ENCODE measurements around the gene MACROD2. TPM values are rescaled to one million over a fixed set of nuclear protein-coding genes. Genes with fewer than 3 reads are reported as not detected.
A peak's percentile ranks its signal among the peaks of the same experiment; 100 is the strongest.

Gene MACROD2
- total RNA-seq, 1 donor from 2014 or later = 6.4 TPM

GRCh38 chr20:14611479-14611878 lies 616.2 kb downstream of the MACROD2 start:
- no peak for DNase-seq (ENCODE audit: low read depth, low spot score)
- Mint-ChIP-seq H3K4me3 (no peak overlapping the region), H3K4me1 (peaks cover 4% of the 10 kb centered on the region), H3K27ac (ENCODE audit: unreplicated experiment) (peak overlapping the region; percentile 66), H3K27me3 (ENCODE audit: low read depth) (no peaks in the 10 kb centered on the region), H3K9me3 (peaks cover 5% of the 10 kb centered on the region), H3K36me3 (ENCODE audit: low read depth) (no peaks in the 10 kb centered on the region)
- no peak for TF ChIP-seq CTCF (conservative IDR thresholded peaks at IDR 0.05)

GRCh38 chr20:14612391-14612790 lies 617.1 kb downstream of the MACROD2 start:
- no peak overlapping the region for H3K4me3 Mint-ChIP-seq
- no peak overlapping the region for H3K27ac Mint-ChIP-seq (ENCODE audit: unreplicated experiment)
- no peaks in the 10 kb centered on the region for H3K27me3 Mint-ChIP-seq (ENCODE audit: low read depth)
- no peaks in the 10 kb centered on the region for H3K36me3 Mint-ChIP-seq (ENCODE audit: low read depth)
- TF ChIP-seq CTCF (conservative IDR thresholded peaks at IDR 0.05) = no peak
- peaks cover 4% of the 10 kb centered on the region for H3K4me1 Mint-ChIP-seq
- peaks cover 5% of the 10 kb centered on the region for H3K9me3 Mint-ChIP-seq
- DNase-seq (ENCODE audit: low read depth, low spot score) = no peak

GRCh38 chr20:14616003-14616402 lies 620.7 kb downstream of the MACROD2 start:
- peaks cover 4% of the 10 kb centered on the region for H3K9me3 Mint-ChIP-seq
- H3K4me3 Mint-ChIP-seq = no peak overlapping the region
- peaks cover 4% of the 10 kb centered on the region for H3K4me1 Mint-ChIP-seq
- H3K27me3 Mint-ChIP-seq (ENCODE audit: low read depth) = no peaks in the 10 kb centered on the region
- TF ChIP-seq CTCF (conservative IDR thresholded peaks at IDR 0.05) = no peak
- H3K36me3 Mint-ChIP-seq (ENCODE audit: low read depth) = no peaks in the 10 kb centered on the region
- no peak for DNase-seq (ENCODE audit: low read depth, low spot score)
- H3K27ac Mint-ChIP-seq (ENCODE audit: unreplicated experiment) = no peak overlapping the region

GRCh38 chr20:14617123-14617522 lies 621.8 kb downstream of the MACROD2 start:
- H3K27me3 Mint-ChIP-seq (ENCODE audit: low read depth) = no peaks in the 10 kb centered on the region
- peaks cover 4% of the 10 kb centered on the region for H3K4me1 Mint-ChIP-seq
- no peak overlapping the region for H3K4me3 Mint-ChIP-seq
- no peak overlapping the region for H3K27ac Mint-ChIP-seq (ENCODE audit: unreplicated experiment)
- peaks cover 4% of the 10 kb centered on the region for H3K9me3 Mint-ChIP-seq
- DNase-seq (ENCODE audit: low read depth, low spot score) = no peak
- no peak for TF ChIP-seq CTCF (conservative IDR thresholded peaks at IDR 0.05)
- H3K36me3 Mint-ChIP-seq (ENCODE audit: low read depth) = no peaks in the 10 kb centered on the region

- no peak overlapping the region for H3K27ac Mint-ChIP-seq (ENCODE audit: unreplicated experiment)
- no peaks in the 10 kb centered on the region for H3K27me3 Mint-ChIP-seq (ENCODE audit: low read depth)
- no peak for TF ChIP-seq CTCF (conservative IDR thresholded peaks at IDR 0.05)
- no peak for DNase-seq (ENCODE audit: low read depth, low spot score)
- peaks cover 6% of the 10 kb centered on the region for H3K9me3 Mint-ChIP-seq
- H3K4me1 Mint-ChIP-seq = no peaks in the 10 kb centered on the region
- no peak overlapping the region for H3K4me3 Mint-ChIP-seq
- H3K36me3 Mint-ChIP-seq (ENCODE audit: low read depth) = no peaks in the 10 kb centered on the region
Observed at GRCh38 chr20:14619411-14619810, 624.1 kb downstream of the MACROD2 start.

GRCh38 chr20:14622796-14623195 lies 627.5 kb downstream of the MACROD2 start:
- no peak for DNase-seq (ENCODE audit: low read depth, low spot score)
- H3K9me3 Mint-ChIP-seq = peaks cover 2% of the 10 kb centered on the region
- H3K4me3 Mint-ChIP-seq = no peak overlapping the region
- no peaks in the 10 kb centered on the region for H3K27me3 Mint-ChIP-seq (ENCODE audit: low read depth)
- no peaks in the 10 kb centered on the region for H3K4me1 Mint-ChIP-seq
- no peak for TF ChIP-seq CTCF (conservative IDR thresholded peaks at IDR 0.05)
- H3K27ac Mint-ChIP-seq (ENCODE audit: unreplicated experiment) = no peak overlapping the region
- H3K36me3 Mint-ChIP-seq (ENCODE audit: low read depth) = no peaks in the 10 kb centered on the region

All from neural crest cell (in vitro differentiated cells).